ENCODE results near the gene FANCC. TPM values are rescaled to one million over a fixed set of nuclear protein-coding genes. Genes with fewer than 3 reads are reported as not detected.

The FANCC gene
- total and polyA plus RNA-seq, 12 donors, result 1.9 to 6.1 (median 3.3) TPM

- Histone ChIP-seq H3K4me3 (no peak overlapping the region), H3K27me3 (peaks cover 8% of the 10 kb centered on the region), H3K36me3 (replicated peaks in 1 of 2) (no peaks in the 10 kb centered on the region), H3K27ac (no peak overlapping the region), H3K9me3 (replicated peaks in 1 of 3) (no peaks in the 10 kb centered on the region), H3K4me1 (replicated peaks in 1 of 2) (peaks cover 0 to 5% of the 10 kb centered on the region in 2 donors)
- TF ChIP-seq POLR2A (IDR thresholded peaks at IDR 0.05) (no peak), CTCF (IDR thresholded peaks at IDR 0.05) (no peak)
- intact Hi-C loops (cut with DNase I), result no loop called here
- no peak for DNase-seq
- 67 to 70% (median 68%) methylated on average over 3 of the region's 3 CpGs for WGBS, 4 donors
These were observed 27.3 kb upstream of the FANCC start for GRCh38 chr9:95344735-95345325.

DNA sequence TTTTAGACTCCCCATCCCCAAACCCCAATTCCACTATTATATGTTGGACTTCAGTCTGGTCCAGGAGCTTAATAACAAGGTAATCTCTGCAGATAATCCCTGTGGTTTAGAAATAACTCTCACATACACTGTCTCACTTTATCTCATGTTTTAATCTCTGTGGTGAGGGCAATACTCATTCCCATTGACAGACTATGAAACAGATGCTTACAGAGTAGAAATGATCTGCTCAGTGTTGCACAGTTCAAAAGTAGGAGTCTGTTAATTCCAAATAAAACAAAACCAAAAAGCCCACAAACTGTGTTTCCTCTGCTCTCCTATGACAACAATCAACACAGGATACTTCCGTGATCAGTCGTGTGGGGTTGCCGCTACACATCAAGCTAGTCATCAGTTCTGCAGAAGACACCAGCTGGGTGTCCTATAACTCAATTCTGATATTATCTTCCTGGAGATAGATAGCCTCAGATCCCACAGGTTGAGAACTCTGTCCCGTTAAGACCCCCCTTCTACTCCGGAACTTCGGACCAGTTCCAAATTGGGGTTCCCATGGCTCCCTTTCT lies 26.3 kb upstream of the FANCC start:
- no peaks in the 10 kb centered on the region for H3K4me1 ChIP-seq (replicated peaks in 1 of 2)
- WGBS, 4 donors, result 70 to 87% (median 73%) methylated on average over 6 of the region's 6 CpGs

DNA sequence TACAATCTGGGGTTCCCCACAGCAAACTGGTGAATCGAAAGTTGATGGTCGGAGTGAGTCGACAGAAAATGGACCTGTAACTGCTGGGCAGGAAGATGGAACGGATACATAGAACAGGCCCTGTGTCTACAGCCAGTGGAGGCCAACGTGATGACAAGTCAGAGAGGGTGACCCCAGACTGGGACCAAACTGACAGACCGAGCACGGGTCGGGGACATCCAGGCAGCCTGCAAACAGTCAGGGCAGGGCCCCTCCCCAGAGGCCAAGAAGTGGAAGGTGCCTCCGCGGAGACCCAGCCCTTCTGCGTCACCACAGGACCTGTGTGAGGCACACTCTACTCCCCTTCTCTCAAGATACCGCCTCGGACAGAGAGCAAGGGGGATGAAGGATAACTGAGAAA lies 25.1 kb upstream of the FANCC start:
- Histone ChIP-seq H3K4me1 (replicated peaks in 1 of 2) (no peaks in the 10 kb centered on the region), H3K9me3 (replicated peaks in 1 of 3) (no peaks in the 10 kb centered on the region), H3K27ac (no peak overlapping the region), H3K36me3 (replicated peaks in 1 of 2) (no peaks in the 10 kb centered on the region), H3K4me3 (no peak overlapping the region), H3K27me3 (no peaks in the 10 kb centered on the region)
- intact Hi-C loops (cut with DNase I), result no loop called here
- DNase-seq, result no peak
- WGBS, 4 donors, result 81 to 87% (median 83%) methylated on average over 10 to 13 of the region's 13 CpGs
- TF ChIP-seq CTCF (IDR thresholded peaks at IDR 0.05) (no peak), POLR2A (IDR thresholded peaks at IDR 0.05) (no peak)

More for the DNA sequence above, 26.3 kb upstream of the FANCC start:
- TF ChIP-seq CTCF (IDR thresholded peaks at IDR 0.05), result no peak
- no peak for TF ChIP-seq POLR2A (IDR thresholded peaks at IDR 0.05)
- intact Hi-C loops (cut with DNase I), result no loop called here
- no peaks in the 10 kb centered on the region for H3K36me3 ChIP-seq (replicated peaks in 1 of 2)
- DNase-seq, result no peak
- H3K4me3 ChIP-seq, result no peak overlapping the region
- H3K27ac ChIP-seq, result no peak overlapping the region
- H3K27me3 ChIP-seq, result no peaks in the 10 kb centered on the region
- no peaks in the 10 kb centered on the region for H3K9me3 ChIP-seq (replicated peaks in 1 of 3)

DNA sequence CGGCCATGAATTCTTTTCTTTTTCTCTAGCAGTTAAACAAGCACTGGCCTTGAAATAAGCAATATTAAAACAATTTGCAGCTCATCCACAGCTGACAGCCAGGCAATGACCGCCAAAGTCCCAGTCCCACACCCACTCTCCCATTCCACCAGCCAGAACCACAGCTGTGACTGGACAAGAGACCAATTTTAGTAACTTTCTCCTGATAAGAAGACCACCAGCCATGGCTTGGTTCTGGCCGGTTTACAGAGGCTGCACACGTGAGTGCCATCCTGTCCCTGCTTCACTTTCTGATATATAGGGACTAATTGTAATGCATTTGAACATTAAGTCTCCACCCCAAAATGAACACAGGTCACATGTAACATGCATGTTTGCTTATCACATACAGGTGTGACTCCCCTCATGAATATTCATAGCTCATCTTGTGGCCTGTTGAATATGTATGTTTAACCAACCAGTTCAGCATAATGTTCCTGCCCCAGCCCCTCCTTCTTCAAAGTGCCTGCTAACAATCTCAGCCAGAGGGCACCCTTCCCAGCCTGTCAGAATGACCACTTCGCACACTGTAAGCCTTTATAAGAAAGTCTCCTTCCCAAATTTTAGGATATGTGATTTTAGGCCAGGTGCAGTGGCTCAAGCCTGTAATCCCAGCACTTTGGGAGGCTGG lies 23.9 kb upstream of the FANCC start:
- Histone ChIP-seq H3K27me3 (no peaks in the 10 kb centered on the region), H3K4me1 (replicated peaks in 1 of 2) (no peaks in the 10 kb centered on the region), H3K36me3 (replicated peaks in 1 of 2) (no peaks in the 10 kb centered on the region), H3K27ac (no peak overlapping the region), H3K4me3 (no peak overlapping the region), H3K9me3 (replicated peaks in 1 of 3) (no peaks in the 10 kb centered on the region)
- DNase-seq, result no peak
- intact Hi-C loops (cut with DNase I), result no loop called here
- WGBS, 4 donors, result 49 to 62% (median 54%) methylated on average over 4 to 5 of the region's 5 CpGs
- TF ChIP-seq POLR2A (IDR thresholded peaks at IDR 0.05) (no peak), CTCF (IDR thresholded peaks at IDR 0.05) (no peak)
